ENCODE measurements around the gene ATXN2.

The ATXN2 gene

GRCh38 chr12:111417290-111417689 is 181.8 kb downstream of the ATXN2 start:
- DNase-seq (ENCODE audit: extremely low spot score), result no peak
- CTCF ChIA-PET, result interaction anchor here (1.1 to 25.8 kb wide), 2 partner anchors 20 to 25 kb away, joined by 4 to 1216 read pairs; no protein-coding TSS in a partner anchor

GRCh38 chr12:111414711-111415252 is 184.3 kb downstream of the ATXN2 start:
- DNase-seq (ENCODE audit: extremely low spot score), result no peak
- ChIA-PET POLR2A (no interaction called here), CTCF (interaction anchor here (4.0 to 25.8 kb wide), 2 partner anchors 19 to 28 kb away, joined by 31 to 1216 read pairs; no protein-coding TSS in a partner anchor)
- no peak for TF ChIP-seq CTCF (IDR thresholded peaks at IDR 0.05; ENCODE audit: control extremely low read depth, extremely low read depth, low read depth, missing control alignments)

More at GRCh38 chr12:111417290-111417689, 181.8 kb downstream of the ATXN2 start:
- POLR2A ChIA-PET, result no interaction called here
- TF ChIP-seq CTCF (IDR thresholded peaks at IDR 0.05; ENCODE audit: control extremely low read depth, extremely low read depth, low read depth, missing control alignments), result no peak

GRCh38 chr12:111413442-111414086 is 185.6 kb downstream of the ATXN2 start:
- no peak for DNase-seq (ENCODE audit: extremely low spot score)
- TF ChIP-seq CTCF (IDR thresholded peaks at IDR 0.05; ENCODE audit: control extremely low read depth, extremely low read depth, low read depth, missing control alignments), result no peak
- CTCF ChIA-PET, result interaction anchor here (2.3 to 25.8 kb wide), 3 partner anchors 10 to 29 kb away, joined by 12 to 1216 read pairs (median 31); no protein-coding TSS in a partner anchor
- POLR2A ChIA-PET, result interaction anchor here (1.6 kb wide), 1 partner anchor 22 kb away, joined by 5 read pairs; no protein-coding TSS in a partner anchor

GRCh38 chr12:111412830-111413441 is 186.2 kb downstream of the ATXN2 start:
- no peak for DNase-seq (ENCODE audit: extremely low spot score)
- ChIA-PET POLR2A (interaction anchor here (0.9 to 1.6 kb wide), 2 partner anchors 9 to 22 kb away, joined by 4 to 5 read pairs; no protein-coding TSS in a partner anchor), CTCF (interaction anchor here (1.2 to 25.8 kb wide), 5 partner anchors 9 to 115 kb away, joined by 3 to 1216 read pairs (median 12); no protein-coding TSS in a partner anchor)
- TF ChIP-seq CTCF (IDR thresholded peaks at IDR 0.05; ENCODE audit: control extremely low read depth, extremely low read depth, low read depth, missing control alignments), result no peak

- POLR2A ChIA-PET, result interaction anchor here (0.5 to 1.6 kb wide), 3 partner anchors 8 to 747 kb away, joined by 4 to 5 read pairs (median 4); no protein-coding TSS in a partner anchor
- TF ChIP-seq CTCF (IDR thresholded peaks at IDR 0.05; ENCODE audit: control extremely low read depth, extremely low read depth, low read depth, missing control alignments), result no peak
- CTCF ChIA-PET, result interaction anchor here (1.2 to 25.8 kb wide), 5 partner anchors 9 to 116 kb away, joined by 3 to 1216 read pairs (median 12); no protein-coding TSS in a partner anchor
- DNase-seq (ENCODE audit: extremely low spot score), result no peak
These were observed 186.9 kb downstream of the ATXN2 start for GRCh38 chr12:111412007-111412829.
